Measurements from ENCODE around the gene SPAG16.

DNA sequence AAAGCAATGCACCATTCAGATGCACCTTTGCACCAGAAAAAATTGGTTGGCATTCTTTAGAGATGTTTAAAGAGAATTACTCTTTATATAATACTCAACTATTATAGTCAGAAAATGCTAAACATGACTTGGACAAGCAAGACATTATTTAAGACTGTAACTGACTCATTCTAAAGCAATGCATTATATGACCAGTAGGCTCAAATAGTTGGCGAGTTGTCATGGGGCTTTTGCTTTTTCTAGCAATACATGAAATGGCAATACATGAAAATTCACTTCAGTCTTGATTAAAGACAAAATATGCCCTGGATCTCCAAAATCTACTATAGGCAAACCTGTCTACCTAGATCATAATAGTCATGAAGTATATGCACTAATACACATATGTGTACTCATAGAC, 909.7 kb downstream of the SPAG16 start:
- no peak for TF ChIP-seq POLR2AphosphoS5 (IDR thresholded peaks at IDR 0.05; ENCODE audit: low read depth, low read length)
- TF ChIP-seq SIN3A (IDR thresholded peaks at IDR 0.05; ENCODE audit: borderline replicate concordance, insufficient read depth, low read length) = no peak
- TF ChIP-seq, protein P1, sequence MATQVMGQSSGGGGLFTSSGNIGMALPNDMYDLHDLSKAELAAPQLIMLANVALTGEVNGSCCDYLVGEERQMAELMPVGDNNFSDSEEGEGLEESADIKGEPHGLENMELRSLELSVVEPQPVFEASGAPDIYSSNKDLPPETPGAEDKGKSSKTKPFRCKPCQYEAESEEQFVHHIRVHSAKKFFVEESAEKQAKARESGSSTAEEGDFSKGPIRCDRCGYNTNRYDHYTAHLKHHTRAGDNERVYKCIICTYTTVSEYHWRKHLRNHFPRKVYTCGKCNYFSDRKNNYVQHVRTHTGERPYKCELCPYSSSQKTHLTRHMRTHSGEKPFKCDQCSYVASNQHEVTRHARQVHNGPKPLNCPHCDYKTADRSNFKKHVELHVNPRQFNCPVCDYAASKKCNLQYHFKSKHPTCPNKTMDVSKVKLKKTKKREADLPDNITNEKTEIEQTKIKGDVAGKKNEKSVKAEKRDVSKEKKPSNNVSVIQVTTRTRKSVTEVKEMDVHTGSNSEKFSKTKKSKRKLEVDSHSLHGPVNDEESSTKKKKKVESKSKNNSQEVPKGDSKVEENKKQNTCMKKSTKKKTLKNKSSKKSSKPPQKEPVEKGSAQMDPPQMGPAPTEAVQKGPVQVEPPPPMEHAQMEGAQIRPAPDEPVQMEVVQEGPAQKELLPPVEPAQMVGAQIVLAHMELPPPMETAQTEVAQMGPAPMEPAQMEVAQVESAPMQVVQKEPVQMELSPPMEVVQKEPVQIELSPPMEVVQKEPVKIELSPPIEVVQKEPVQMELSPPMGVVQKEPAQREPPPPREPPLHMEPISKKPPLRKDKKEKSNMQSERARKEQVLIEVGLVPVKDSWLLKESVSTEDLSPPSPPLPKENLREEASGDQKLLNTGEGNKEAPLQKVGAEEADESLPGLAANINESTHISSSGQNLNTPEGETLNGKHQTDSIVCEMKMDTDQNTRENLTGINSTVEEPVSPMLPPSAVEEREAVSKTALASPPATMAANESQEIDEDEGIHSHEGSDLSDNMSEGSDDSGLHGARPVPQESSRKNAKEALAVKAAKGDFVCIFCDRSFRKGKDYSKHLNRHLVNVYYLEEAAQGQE (IDR thresholded peaks at IDR 0.05; ENCODE audit: insufficient read depth in 1 of 2, low read depth in 2 of 2, low read length in 2 of 2) = no peak
